Keratinocyte (primary cell): Measurements from ENCODE around the gene PCCB. TPM values are rescaled to one million over a fixed set of nuclear protein-coding genes. Genes with fewer than 3 reads are reported as not detected.

Experiments
- DNase-seq: peaks from one replicate; pipeline ENCODE4 v3.0.0-alpha.2; 2011; ENCODE audit warnings: low read depth, missing footprints, low spot score
- FAIRE-seq: peaks from 2 replicates; lab custom pipeline; 2011; peaks lifted over from hg19 to GRCh38; lab: Jason Lieb, UNC
- H2AFZ ChIP-seq: 2 replicates; pipeline ENCODE4 v1.6.0; 2012; ENCODE audit warnings: low read length, control low read depth, inconsistent platforms; ENCODE audit not compliant: control insufficient read depth
- H3K27ac ChIP-seq: 2 replicates; pipeline ENCODE4 v1.5.1; 2011; ENCODE audit warnings: low read length; ENCODE audit not compliant: control insufficient read depth, insufficient read depth
- H3K27me3 ChIP-seq: 3 replicates; pipeline ENCODE4 v1.6.0; 2011; ENCODE audit warnings: low read length; ENCODE audit not compliant: control insufficient read depth, insufficient read depth; ENCODE audit errors: extremely low read depth
- H3K36me3 ChIP-seq, 2 experiments: 2 replicates in 1 of 2; 3 replicates in 1 of 2; pipeline ENCODE4 v1.5.1; 2011; ENCODE audit warnings: low read length in 2 of 2, mild to moderate bottlenecking in 1 of 2; ENCODE audit not compliant: control insufficient read depth in 2 of 2, insufficient read depth in 2 of 2; ENCODE audit errors: extremely low read depth in 1 of 2
- H3K4me1 ChIP-seq: 3 replicates; pipeline ENCODE4 v1.5.1; 2011; ENCODE audit warnings: low read length; ENCODE audit not compliant: control insufficient read depth, insufficient read depth; ENCODE audit errors: extremely low read depth
- H3K4me2 ChIP-seq: 3 replicates; pipeline ENCODE4 v1.6.0; 2011; ENCODE audit warnings: low read depth, low read length; ENCODE audit not compliant: control insufficient read depth, insufficient read depth; ENCODE audit errors: extremely low read depth
- H3K4me3 ChIP-seq, 3 experiments: fragments of 200-600 bp in 1 of 3; sonication (generic) in 1 of 3; 2 replicates in 2 of 3; 3 replicates in 1 of 3; pipeline ENCODE4 v1.5.1; 2011 to 2016; ENCODE audit warnings: low read length in 3 of 3, mild to moderate bottlenecking in 3 of 3, control low read depth in 2 of 3, inconsistent platforms in 1 of 3, low read depth in 1 of 3, mixed read lengths in 1 of 3, mixed run types in 1 of 3, moderate library complexity in 1 of 3; ENCODE audit not compliant: control insufficient read depth in 2 of 3, insufficient read depth in 2 of 3; ENCODE audit errors: extremely low read depth in 1 of 3
- H3K79me2 ChIP-seq: 2 replicates; pipeline ENCODE4 v1.6.0; 2012; ENCODE audit warnings: low read length; ENCODE audit not compliant: control insufficient read depth, insufficient read depth
- H3K9ac ChIP-seq: 3 replicates; pipeline ENCODE4 v1.6.0; 2011; ENCODE audit warnings: low read length; ENCODE audit not compliant: control insufficient read depth, insufficient read depth; ENCODE audit errors: extremely low read depth
- H3K9me1 ChIP-seq: 3 replicates; pipeline ENCODE4 v1.6.0; 2011; ENCODE audit warnings: low read length; ENCODE audit not compliant: control insufficient read depth, insufficient read depth; ENCODE audit errors: extremely low read depth
- H3K9me3 ChIP-seq: 2 replicates; pipeline ENCODE4 v1.5.1; 2012; ENCODE audit warnings: low read depth, low read length; ENCODE audit not compliant: control insufficient read depth
- H4K20me1 ChIP-seq: 3 replicates; pipeline ENCODE4 v1.6.0; 2011; ENCODE audit warnings: low read length; ENCODE audit not compliant: control insufficient read depth, insufficient read depth; ENCODE audit errors: extremely low read depth
- CTCF ChIP-seq, 3 experiments: IDR thresholded peaks in 1 of 3; conservative IDR thresholded peaks in 1 of 3; optimal IDR thresholded peaks in 1 of 3; 2 replicates in 2 of 3; 3 replicates in 1 of 3; pipeline versions ENCODE3 to v1.5.1; 2011; ENCODE audit warnings: low read length in 3 of 3, mild to moderate bottlenecking in 3 of 3, moderate library complexity in 2 of 3, control low read depth in 1 of 3, inconsistent platforms in 1 of 3; ENCODE audit not compliant: insufficient read depth in 2 of 3; ENCODE audit errors: extremely low read depth in 1 of 3
- EZH2 ChIP-seq: IDR thresholded peaks from one replicate; pipeline ENCODE4 v1.6.1; 2012; ENCODE audit warnings: inconsistent platforms, mild to moderate bottlenecking, low read length, moderate library complexity
- dilution Hi-C: fragments of 300-500 bp; cut with MboI; formaldehyde crosslinking; loops from one replicate; pipeline ENCODE4 v1.7.0; 2020; ENCODE audit warnings: low sequenced_read_pairs; ENCODE audit not compliant: extremely low pct_ligation_motif_present
- polyA plus RNA-seq, 5 experiments: library from polyadenylated mRNA; depleted of rRNA in 3 of 5; stranded (reverse) in 3 of 5; stranded (forward) in 1 of 5; unstranded in 1 of 5; fragments of >200 nt; gene quantifications; 1 replicate in 1 of 5; 2 replicates in 3 of 5; 3 replicates in 1 of 5; pipeline versions ENCODE4 v1.2.1 to v1.2.3, GENCODE V29; 2011 to 2012; ENCODE audit warnings: missing spikeins in 2 of 5, low read depth in 1 of 5, low replicate concordance in 1 of 5

The PCCB gene
- polyA plus RNA-seq, 1 donor (not counting 4 experiments of a cell fraction or from before 2014, with no cell fraction given): 46.9 TPM

DNA sequence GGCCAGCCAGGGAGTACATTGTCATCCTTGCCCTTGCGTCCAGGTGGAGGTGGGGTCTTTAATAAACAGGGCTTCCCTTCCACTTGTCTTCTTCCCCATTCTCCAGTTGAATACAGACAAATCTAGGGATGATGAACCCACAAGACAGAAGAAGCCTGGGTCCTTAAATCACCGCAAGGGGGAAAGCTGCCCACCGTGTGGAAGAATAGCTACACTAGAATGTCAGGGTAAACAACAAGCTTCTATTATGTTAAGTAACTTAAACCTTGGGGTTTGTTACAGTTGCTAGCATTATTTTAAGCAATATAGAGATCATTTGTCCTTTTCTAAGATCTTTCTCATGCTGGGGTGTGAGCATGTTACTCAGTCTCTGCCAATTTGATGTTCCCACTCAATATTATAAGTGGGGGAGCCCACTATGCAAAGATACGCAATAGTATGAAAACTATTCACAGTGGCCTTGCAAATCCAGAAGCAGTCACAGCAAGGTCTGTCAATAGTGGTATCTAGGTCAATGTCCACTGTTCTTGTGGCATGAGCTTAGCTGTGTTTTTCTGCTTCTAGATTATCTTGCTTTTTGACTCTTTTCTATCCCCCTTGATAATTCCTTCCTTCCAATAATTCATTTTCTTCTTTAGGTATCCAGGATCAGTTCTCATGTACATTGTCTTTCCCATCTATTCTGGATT lies 12.0 kb upstream of the PCCB start:
- Histone ChIP-seq H3K9me3 (no peaks in the 10 kb centered on the region), H4K20me1 (no peaks in the 10 kb centered on the region), H3K36me3 (no peaks in the 10 kb centered on the region), H3K9me1 (no peaks in the 10 kb centered on the region), H3K4me1 (no peaks in the 10 kb centered on the region), H2AFZ (no peak overlapping the region), H3K4me2 (no peak overlapping the region), H3K9ac (no peak overlapping the region), H3K27me3 (peaks cover 3% of the 10 kb centered on the region), H3K79me2 (no peaks in the 10 kb centered on the region), H3K4me3 (no peak overlapping the region), H3K27ac (no peak overlapping the region)
- no peak for TF ChIP-seq EZH2
- no peak for TF ChIP-seq CTCF (optimal IDR thresholded peaks at IDR 0.05 in 1 of 3, IDR thresholded peaks at IDR 0.05 in 1 of 3, conservative IDR thresholded peaks at IDR 0.05 in 1 of 3; ENCODE audit: extremely low read depth in 1 of 3, insufficient read depth in 2 of 3, low read length in 3 of 3)
- no peak for DNase-seq
- dilution Hi-C loops: no loop called here
- no peak for FAIRE-seq

GRCh38 chr3:136239094-136239493 lies 11.0 kb upstream of the PCCB start:
- Histone ChIP-seq H3K79me2 (no peaks in the 10 kb centered on the region), H3K27me3 (peaks cover 3% of the 10 kb centered on the region), H3K9me3 (no peaks in the 10 kb centered on the region), H2AFZ (no peak overlapping the region), H3K4me2 (no peak overlapping the region), H3K36me3 (no peaks in the 10 kb centered on the region), H4K20me1 (no peaks in the 10 kb centered on the region), H3K27ac (no peak overlapping the region), H3K9ac (no peak overlapping the region), H3K4me1 (no peaks in the 10 kb centered on the region), H3K4me3 (no peak overlapping the region), H3K9me1 (no peaks in the 10 kb centered on the region)
- DNase-seq: no peak
- no peak for TF ChIP-seq EZH2
- no peak for TF ChIP-seq CTCF (optimal IDR thresholded peaks at IDR 0.05 in 1 of 3, IDR thresholded peaks at IDR 0.05 in 1 of 3, conservative IDR thresholded peaks at IDR 0.05 in 1 of 3; ENCODE audit: extremely low read depth in 1 of 3, insufficient read depth in 2 of 3, low read length in 3 of 3)
- dilution Hi-C loops: no loop called here
- no peak for FAIRE-seq
